Right lung (tissue), 10 donors: Measurements from ENCODE around the gene IFITM5. TPM values are rescaled to one million over a fixed set of nuclear protein-coding genes. Genes with fewer than 3 reads are reported as not detected.
A peak's percentile ranks its signal among the peaks of the same experiment; 100 is the strongest.
"Not testable (repeated sequence)": the region's sequence is repeated elsewhere in the genome, so short reads cannot be mapped to it uniquely, and the experiment has no call there.

Source experiments
- DNase-seq, 2 donors: peaks; one replicate each; pipeline ENCODE4 v3.0.0-alpha.2; 2013
- long read RNA-seq, 8 donors: transcript quantifications; one replicate each; lab custom pipeline, GENCODE V29; 2026
- polyA plus RNA-seq, 5 donors: library from polyadenylated mRNA; unstranded; fragments of 120-200 nt; gene quantifications; one replicate each; pipeline versions ENCODE4 v1.2.1 to v1.2.3, GENCODE V29; 2013; ENCODE audit warnings: inconsistent platforms in 1 of 5, low replicate concordance in 1 of 5; ENCODE audit not compliant: insufficient read length in 5 of 5, insufficient read depth in 1 of 5

IFITM5 gene
- polyA plus RNA-seq = under 1 TPM; 0.14 to 0.43 (median 0.33) TPM
- long read RNA-seq, donor 1, partial matches to known transcripts = 723 of 732 reads
- long read RNA-seq, donor 1, other reads (novel, unspliced or antisense) = 9 of 732 reads
- long read RNA-seq, donor 2 = 0 reads
- long read RNA-seq, donor 3 = 0 reads
- long read RNA-seq, donor 4, partial matches to known transcripts = 285 of 285 reads
- long read RNA-seq, donor 4, other reads (novel, unspliced or antisense) = 0 of 285 reads
- long read RNA-seq, donor 5 = 0 reads
- long read RNA-seq, donor 6 = 0 reads
- long read RNA-seq, donor 7 = 0 reads
- long read RNA-seq, donor 8 = 0 reads

DNA sequence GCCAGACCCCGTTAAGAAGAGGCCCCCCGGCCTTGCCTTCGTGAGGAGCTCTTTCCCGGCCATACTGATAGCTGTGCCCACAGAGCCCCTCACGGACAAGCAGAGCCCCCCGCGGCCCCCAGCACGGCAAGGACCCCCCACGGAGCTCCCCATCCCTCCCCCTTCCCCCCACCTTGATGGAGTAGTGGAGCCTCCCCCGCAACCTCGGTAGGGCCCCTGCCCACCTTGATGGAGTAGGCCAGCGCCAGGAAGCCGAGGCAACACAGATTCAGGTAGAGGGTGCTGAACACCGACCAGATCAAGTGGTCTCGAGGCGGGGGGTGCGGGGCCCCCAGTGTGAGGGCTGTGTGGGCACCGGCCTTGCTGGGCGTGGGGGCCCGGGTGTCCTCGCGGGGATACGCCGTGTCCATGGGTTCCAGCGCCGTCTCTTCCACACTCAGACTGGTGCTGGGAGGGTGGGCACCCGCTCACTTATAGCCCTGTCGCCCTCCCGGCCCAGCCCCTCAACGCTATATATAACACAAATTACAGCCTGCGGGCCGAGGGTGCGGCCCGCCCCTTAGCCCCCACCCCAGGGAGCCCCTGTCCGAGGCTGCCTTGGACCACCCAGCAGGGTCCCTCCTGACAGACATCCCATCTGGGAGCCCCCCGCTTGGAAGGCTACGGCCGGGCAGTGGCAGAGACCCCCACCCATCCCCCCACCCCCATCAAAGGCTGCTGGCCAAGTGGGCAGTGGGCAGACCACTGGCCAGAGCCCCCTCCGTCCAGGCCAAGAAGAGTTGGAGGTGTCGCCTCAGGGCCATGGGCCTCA is at the start of gene IFITM5:
Gene IFITM5, minus strand, starts transcription at position 446 of the 811 bp plus-strand sequence. Its CDS starts 36 bp downstream, at position 410.
- no peak for DNase-seq

DNA sequence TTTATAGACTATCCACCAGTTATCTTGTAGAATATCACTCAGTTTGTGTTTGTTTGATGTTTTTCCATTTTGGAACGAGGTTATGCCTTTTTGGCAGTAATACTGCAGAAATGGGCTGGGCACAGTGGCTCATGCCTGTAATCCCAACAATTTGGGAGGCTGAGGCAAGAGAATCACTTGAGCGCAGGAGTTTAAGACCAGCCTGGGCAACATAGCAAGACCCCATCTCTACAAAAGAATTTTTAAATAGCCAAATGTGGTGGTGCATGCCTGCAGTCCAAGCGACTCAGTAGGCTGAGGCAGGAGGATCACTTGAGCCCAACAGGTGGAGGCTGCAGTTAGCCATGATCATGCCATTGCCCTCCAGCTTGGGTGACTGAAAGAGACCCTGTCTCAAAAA is 47.2 kb upstream of the IFITM5 start:
- no peak for DNase-seq

DNA sequence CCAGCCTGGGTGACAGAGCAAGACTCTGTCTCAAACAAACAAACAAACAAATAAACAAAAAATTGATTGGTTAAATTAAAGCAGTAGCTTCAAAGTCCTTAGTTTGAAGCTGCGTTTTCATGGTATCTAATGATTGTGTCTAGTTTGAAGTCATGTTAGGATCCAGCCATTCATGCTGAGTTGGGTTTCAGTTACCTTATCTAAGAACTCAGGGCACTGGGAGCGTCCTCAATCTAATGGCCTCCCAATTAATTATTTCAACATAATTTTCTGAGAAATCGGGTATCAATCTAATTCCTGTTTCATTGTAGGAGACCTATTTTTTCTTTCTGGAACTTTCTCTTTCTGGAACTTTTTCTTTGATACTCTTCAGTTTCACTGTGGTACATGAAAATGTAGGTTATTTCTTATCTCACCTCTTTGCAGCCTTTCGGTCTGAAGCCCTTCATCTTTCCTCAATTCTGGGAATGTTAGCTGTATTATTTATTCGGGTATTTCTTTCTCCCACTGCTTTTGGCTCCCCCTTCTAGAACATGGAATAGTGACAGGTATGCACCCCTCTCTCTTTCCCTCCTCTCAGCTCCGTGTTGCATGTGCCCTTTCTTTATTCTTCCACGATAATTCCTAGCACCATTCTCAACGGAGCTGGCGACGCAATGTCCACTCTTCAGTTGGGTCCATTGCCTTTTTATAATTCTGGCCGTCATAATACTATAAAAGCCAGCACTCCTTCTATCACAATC is 45.7 kb upstream of the IFITM5 start:
- DNase-seq = no peak

DNA sequence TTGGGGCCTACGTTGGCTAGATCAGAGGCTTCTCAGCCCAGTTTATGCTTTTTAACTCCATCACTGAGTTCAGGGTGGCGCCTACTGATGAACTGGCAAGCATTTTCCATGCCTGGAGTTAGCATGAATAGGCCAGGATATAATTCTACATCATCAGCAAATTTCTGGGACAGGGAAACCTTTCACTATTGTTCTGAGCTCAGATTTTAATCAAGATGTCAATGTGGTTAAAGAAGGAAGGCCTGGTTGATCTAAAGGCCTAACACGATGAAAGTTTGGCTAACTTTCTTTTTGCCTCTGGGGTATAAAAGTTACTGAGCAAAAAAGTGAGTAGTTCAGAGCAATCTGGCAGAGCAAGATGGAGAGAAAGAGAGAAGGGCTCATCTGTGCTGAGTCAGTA is 43.0 kb upstream of the IFITM5 start:
- DNase-seq = no peak

DNA sequence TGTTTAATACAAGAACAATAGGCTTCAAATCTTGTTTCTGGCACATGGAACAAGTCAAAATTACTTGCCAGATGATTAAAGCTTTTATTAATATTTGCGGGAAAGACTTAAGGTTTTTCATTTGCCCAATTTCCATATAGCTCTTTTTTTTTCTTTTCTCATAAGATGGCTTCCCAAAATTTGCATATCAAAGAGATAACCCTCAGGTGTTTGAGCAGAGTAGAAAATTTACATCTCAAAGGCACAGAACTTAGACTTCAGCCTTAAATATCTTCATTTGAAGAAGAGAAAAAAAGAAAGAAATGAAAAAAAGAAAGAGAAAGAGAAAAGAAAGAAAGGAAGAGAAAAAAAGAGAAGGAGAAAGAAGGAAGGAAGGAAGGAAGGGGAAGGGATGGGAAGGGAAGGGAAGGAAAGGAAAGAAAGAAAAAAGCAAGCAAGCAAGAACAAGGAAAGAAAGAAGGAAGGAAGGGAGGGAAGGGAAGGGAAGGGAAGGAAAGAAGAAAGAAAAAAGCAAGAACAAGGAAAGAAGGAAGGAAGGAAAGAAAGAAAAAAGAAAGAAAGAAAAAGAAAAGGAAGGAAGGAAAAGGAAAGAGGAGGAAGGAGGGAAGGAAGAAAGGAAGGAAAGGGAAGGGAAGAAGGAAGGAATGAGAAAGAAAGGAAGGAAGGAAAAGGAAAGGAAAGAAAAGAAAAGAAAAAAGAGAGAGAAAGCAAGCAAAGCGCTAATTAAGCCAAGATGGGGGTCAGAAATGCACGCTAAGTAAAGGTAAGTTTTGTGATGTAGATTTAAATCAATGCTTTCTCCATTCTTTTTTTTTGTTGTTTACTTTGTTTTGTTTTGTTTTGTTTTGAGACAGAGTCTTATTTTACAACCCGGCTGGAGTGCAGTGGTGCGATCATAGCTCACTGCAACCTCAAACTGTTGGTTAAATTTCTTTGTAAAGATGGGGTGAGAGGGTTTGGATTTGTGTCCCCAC is 41.5 kb upstream of the IFITM5 start:
- DNase-seq = no peak

DNA sequence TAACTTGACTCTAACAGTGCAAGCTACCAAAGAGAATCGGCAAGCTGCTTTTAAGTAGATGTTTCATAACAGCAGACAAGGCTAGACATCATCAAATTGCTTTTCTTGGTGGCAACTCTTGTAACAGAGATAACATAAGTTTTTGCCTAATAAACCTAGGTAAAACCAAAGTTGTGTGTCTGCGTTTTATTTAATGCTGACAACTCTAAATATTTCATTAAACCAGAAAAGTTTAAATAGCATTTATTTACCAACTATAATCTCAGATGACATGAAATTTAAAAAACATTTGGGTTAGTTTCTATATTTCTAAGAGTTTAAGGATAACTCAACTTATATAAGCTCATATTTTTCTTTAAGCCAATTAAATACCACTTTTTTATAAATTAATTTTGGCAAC is 40.6 kb upstream of the IFITM5 start:
- DNase-seq = no peak

DNA sequence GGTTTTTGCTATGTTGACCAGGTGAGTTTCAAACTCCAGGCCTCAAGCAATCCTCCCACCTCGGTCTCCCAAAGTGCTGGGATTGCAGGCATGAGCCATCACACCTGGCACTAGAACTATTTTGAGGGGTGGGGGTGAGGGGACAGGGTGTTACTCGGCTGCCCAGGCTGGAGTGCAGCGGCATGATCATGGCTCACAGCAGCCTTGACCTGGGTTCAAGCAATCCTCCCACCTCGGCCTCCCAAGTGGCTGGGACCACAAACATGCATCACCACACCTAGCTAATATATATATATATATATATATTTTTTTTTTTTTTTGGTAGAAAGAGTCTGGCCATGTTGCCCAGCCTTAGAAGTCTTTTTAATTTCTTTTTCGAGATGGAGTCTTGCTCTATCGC is 38.4 kb upstream of the IFITM5 start:
- DNase-seq = no peak

DNA sequence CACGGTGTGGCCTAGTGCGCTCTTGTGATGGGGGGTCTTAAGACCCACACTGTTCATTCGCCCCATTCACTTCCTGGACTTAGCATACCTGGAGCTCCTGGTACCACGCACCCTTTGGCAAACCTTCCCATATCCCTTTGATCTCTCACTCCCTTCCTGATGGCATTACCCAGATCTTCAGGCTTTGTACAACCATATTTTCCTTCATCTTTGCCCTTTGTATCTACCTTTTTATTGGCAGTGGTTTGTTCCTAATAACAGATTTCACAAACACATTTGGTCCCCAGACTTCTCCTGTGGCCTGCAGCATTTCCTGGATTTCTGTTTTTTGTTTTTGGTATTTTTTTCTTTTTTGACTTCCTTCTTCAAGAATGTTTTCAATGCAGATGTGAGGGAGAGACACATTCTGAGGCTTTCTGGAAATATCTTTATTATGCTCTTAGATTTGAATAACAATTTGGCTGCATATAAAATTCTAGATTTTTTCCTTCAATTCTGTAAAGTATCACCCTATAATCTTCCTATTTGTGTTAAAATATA is 37.4 kb upstream of the IFITM5 start:
- no peak for DNase-seq

DNA sequence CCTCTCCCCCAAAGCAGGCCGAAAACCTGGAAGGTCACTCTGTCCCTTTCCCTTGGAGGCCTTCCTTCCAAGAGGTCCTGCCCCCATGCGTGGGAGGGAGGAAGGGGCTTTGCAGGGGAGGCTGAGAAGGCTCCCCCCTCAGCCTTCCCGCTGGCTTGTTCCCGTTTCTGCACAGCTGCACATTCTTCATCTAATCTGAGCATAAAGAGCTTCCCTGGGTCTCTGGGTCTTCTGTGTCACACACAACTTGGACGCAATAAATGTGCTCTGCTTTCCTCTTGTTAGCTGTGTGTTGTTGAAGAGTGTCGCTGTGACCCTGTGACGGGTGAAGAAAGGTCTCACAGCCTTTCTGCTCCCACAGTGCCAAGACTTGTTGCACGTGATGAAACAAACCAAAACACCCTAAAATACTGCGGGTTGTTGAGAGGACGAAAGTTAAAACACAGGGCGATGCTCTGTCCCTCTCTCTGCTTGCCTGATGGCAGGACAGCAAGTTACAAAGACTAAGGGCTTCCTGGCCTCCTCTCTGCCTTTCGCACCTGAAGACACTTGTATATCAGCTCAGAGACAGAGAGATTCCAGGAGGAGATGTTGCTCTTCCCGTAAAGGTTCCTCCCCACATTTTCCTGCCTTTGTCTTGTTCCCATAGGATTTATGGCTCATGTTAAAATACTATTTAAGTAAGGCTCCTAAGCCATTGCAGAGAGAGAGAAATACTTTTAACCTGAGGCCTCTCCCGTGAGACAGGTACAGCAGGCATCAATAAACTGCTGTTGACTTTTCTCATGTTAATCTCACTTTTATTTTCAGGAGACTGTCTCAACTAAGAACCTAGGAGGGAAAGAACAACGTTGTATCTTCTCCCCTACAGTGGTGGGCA is 36.7 kb upstream of the IFITM5 start:
- peak in 1 of 2 donors; percentile 66 for DNase-seq

DNA sequence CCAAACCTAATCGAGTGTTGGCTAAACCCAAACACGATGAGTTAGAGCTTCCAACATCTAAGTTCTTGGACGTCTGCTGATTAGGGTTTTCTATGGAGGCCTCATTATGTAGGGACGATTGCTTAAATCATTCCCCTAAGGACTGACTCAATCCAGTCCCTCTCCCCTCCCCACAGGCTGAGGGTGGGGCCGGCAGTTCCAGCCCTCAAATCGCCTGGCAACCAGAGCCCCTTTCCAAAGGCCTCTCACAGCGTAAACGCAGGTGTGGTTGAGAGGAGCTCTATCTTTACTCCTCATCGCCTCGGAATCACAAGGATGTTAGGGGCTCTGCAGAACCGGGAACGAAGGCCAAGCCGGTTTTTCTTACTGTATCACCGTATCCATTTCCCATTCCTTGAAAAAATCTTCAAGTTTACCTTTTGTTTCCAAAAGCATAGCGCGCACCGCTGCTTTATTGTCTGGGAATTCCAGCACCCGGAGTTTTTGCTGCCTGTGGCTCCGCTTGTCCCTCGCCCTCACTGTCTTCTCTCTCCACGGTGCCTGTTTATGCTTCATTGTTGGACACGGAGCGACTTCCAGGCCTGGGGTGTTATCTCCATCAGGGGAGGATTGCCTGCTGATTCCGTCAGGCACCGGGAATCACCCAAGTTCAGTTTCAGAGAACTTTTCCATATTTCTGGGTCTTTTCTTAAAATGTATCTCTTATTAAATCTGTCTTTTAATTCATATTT is 35.1 kb upstream of the IFITM5 start:
- DNase-seq = peak in 1 of 2 donors; percentile 40

DNA sequence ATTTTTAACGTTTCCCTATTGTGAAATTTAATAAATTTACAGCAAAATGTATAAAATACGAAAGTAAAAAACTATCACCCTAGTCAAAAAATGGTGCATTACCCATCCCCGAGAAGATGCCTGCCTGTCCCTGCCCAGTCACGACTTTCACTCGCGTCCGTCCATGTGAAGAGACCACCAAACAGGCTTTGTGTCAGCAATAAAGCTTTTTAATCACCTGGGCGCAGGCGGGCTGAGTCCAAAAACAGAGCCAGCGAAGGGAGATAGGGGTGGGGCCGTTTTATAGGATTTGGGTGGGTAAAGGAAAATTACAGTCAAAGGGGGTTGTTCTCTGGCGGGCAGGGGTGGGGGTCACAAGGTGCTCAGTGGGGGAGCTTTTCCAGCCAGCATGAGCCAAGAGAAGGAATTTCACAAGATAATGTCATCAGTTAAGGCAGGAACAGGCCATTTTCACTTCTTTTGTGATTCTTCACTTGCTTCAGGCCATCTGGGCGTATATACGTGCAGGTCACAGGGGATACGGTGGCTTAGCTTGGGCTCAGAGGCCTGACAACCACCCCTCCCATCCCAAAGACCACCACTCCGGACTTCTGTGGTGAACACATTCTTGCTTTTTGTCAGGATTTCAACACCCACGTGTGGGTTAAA is 34.4 kb upstream of the IFITM5 start:
- DNase-seq = not testable (repeated sequence)

DNA sequence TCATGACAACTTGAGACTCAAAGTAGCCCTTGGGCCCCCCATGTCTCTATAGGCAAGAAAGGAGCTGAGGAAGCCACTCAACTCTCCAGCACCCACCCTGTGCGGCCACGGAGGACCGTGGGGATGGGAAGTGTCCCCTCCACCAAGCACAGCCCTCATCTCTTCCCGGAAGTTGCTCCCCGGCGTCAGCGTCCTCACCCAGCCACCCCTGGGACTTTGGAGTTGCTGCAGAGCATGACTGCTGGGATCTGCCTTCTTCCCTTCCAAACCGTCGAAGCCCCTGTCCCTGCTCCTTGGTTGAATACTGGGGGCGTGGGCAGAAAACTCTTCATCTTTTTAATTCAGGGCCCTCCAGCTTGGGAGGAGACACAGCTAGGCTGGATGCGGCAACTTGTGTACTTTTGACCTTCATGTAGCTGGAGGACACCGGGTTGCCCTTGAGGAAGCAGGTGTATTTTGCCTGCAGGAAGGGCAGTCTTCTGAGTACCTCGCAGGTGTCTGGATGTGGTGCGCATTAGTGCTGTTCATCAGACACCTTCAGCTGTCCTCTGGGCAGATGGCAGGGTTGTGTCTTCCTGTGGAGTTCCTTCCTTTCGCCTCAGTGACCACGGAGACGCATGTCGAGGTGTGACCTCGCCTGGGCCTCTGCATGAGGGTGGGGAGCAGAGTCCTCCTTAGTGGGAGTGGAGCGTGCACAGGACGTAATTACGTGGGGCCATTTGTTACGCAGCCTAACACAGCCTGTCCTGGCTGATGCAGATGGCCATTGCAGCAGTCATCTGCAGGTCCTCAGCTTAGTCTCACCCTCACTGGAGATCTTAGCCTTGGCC is 33.5 kb upstream of the IFITM5 start:
- no peak for DNase-seq

DNA sequence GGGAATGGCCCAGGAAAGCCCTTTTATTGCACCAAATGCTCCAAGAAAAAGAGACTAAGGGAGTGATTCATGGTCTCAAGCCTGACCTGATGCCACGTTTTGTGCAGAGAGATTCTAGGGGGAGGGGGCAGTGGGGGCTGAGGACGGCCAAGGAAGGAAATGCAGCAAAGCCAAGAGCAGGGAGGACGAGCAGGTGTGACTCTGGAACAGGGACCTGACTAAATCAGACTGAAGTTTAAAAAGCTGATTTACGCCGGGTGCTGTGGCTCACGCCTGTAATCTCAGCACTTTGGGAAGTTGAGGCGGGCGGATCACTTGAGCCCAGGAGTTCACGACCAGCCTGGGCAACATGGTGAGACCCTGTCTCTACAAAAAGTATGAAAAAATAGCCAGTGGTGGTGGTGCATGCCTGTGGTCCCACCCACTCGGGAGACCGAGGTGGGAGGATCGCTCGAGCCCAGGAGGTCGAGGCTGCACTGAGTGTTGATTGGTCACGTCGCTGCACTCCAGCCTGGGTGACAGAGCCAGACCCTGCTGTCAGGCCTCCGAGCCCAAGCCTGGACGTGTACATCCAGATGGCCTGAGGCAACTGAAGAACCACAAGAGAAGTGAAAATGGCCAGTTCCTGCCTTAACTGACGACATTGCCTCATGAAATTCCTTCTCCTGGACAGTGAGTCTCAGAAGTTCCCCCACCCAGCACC is 32.2 kb upstream of the IFITM5 start:
- no peak for DNase-seq

DNA sequence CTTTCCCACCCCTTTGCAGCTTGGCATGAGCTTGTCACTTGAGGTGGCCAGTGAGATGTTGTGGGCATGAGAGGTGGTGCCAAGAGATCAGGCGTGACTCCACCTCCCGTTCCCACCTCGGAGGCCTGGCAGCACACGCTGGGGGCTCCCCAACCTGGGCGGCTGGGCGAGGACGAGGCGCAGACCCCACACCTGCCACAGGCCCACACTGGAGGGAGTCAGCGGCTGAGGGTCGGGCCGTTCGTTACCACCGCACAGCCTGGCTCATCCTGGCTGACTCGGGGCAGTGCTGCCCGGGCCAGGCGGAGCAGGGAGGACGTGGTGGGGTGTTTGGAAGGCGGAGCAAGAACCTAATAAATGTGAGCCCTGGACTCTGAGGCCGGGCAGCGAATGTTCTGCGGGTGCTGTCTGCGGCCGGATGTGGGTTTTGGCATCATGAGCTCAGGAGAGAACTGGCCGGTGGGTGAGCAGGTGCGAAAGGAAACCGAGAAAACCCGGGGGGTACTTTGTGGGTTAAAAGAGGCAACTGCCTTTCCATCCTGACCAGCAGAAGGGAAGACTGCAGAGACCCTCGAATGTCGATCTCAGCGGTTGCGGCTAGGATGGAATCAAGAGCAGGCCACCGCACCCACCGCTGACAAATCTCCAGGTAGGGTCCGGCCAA is 31.5 kb upstream of the IFITM5 start:
- DNase-seq = no peak

DNA sequence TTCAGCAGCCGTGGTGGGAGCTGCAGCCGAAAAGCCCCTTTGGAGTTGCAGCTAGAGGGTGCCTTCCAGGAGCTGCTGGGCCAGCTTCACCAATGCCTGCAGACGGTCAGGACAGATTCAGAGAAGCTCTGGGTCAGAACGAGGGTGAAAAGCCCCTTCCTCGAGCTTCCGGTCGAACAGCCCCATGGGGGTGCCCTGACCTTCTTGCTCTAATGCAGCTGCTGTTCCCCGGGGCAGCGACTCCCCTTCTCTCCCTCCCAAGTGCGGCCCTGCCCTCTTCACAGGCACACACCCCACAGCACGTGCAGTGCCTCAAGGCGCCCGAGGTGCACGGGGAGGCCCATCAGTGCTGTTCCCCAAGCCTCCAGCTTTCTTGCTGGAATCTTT is 31.0 kb upstream of the IFITM5 start:
- DNase-seq = no peak

DNA sequence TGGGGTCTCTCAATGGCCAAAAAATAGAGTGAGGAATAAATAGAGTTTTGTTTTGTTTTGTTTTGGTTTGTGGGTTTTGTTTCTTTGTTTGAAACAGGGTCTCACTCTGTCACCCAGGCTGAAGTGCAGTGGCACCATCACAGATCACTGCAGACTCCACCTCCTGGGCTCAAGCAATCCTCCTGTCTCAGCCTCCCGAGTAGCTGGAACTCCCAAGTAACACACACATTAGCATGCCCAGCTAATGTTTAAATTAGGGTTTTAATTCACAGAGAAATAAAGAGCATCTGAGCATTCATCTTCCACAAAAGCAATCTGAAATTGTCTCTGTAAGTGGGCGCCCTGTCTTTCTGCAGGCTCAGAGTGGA is 30.5 kb upstream of the IFITM5 start:
- DNase-seq = no peak
